GM21576 (cell line): ENCODE measurements around the gene HSPA1A.
"Not testable (repeated sequence)": the region's sequence is repeated elsewhere in the genome, so short reads cannot be mapped to it uniquely, and the experiment has no call there.

ENCODE experiments used
- ATAC-seq: cut with Tn5 transposase; IDR thresholded peaks from one replicate; pipeline ENCODE4 v1.9.1; 2021; ENCODE audit warnings: mild to moderate bottlenecking, moderate library complexity; ENCODE audit not compliant: unreplicated experiment

Gene HSPA1A

DNA sequence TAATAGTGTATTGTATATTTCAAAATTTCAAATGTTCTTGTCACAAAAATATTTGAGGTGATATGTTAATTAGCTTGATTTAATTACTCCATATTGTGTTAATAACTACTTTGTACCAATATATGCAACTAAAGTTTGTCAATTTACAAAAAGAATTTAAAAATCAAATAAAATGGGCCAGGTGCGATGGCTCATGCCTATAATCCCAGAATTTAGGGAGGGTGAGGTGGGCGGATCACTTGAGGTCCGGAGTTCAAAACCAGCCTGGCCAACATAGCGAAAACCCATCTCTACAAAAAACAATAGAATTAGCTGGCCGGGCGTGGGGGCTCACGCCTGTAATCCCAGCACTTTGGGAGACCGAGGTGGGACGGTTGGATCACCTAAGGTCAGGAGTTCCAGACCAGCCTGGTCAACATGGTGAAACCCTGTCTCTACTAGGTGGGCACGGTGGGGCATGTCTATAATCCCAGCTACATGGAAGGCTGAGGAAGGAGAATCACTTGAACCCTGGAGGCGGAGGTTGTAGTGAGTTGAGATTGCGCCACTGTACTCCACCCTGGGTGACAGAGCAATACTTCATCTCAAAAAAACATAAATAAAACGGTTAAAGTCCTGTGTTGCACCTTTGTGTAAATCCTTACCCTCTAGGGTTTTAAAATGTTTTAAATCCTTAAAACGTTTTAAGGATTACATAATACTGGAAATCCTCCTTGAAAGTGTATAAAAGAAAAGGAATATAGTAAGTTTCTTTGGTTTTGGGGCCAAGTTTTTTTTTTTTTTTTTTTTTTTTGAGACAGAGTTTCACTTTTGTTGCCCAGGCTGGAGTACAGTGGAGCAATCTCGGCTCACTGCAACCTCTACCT lies 16.2 kb downstream of the HSPA1A start:
- no peak for ATAC-seq

DNA sequence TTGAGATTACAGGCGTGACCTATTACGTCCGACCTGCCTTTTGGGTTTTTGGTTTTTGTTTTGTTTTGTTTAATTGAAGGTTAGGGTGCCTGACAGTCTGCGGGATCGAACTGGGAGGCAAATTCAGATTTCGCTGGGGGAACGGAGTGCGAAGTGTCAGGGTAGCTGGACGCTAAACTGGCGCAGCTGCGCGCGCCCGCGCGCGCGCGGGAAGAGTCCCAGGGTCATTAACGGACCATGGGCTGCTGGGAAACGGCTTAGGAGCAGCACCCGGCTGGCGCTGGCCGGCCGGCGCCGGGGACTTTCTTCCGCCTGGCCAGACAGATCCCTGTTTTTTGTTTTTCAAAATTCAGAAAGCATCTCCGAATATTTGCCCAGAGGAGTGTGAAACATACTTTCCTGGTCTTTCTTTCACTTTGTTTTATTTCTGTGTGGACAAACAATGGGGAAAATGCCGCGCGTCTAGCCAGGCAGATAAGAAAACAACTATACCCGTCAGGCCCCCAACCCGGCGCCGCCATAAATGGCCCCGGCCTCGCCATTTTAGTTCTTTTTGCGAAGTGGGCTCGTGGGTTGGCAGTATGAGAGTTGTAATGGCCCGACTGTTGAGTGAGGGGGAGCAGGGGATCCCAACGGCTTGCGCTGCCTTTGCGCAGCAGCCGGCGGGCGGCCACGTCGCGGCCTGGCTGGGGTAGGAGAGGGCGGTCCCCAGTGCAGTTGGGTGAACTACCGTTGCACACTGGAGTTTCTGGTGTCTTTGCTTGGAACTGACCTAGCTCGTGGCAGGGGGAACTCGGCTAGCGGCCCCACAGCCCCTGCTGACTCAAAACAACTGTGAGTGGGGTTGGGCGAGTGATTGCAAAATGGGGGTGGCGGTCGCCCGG lies 19.3 kb downstream of the HSPA1A start:
- ATAC-seq: no peak

DNA sequence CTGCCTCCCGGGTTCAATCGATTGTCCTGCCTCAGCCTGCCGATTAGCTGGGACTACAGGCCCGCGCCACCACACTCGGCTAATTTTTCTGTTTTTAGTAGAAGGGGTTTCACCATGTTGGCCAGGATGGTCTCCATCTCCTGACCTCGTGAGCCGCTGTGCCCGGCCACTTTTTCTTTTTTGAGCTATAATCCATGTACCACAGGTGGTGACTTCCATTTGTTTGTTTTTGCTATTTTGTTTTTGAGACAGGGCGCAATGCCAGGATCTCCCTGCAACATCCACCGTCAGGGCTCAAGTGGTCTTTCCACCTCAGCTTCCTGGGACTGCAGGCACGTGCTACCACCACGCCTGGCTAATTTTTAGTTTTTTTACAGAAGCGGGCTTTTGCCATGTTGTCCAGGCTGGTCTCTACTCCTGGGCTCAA lies 20.7 kb downstream of the HSPA1A start:
- no peak for ATAC-seq

DNA sequence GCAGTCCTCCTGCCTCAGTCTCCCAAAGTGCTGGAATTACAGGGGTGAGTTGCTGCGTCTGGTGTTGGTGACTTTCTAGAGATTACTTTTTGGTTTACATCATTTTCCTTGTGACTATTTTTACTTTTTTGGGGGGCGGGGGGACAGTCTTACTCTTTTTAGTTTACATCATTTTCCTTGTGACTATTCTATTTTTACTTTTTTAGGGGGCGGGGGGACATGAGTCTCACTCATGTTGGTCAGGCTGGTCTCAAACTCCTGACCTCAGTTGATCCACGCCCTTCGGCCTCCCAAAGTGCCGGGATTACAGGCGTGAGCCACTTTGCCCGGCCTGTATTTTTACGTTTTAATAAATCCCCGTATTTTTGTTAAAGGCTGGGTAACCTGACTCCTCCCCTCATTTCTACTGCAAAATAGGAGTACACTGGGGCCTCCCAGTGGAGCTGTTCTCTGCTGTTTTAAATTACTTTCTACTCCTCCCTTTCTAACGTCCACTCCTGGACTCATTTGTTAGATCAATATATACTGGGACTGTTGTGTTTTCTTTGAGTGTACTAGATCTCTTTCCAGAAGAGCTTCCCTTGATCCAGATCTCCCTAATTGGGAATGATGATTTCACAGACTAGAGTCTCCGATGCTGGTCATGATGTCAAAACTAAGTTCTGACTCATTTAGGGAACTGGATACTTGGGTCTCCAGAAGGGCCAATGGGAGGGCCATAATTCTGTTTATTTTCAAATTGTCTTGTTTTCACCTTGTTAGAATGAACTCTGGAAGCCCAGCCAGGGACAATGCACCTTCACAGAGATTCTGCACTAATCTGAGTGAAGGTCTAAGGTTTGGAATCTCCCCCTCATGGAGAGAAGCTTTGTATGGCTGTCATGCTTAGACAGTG lies 21.4 kb downstream of the HSPA1A start:
- ATAC-seq: no peak

DNA sequence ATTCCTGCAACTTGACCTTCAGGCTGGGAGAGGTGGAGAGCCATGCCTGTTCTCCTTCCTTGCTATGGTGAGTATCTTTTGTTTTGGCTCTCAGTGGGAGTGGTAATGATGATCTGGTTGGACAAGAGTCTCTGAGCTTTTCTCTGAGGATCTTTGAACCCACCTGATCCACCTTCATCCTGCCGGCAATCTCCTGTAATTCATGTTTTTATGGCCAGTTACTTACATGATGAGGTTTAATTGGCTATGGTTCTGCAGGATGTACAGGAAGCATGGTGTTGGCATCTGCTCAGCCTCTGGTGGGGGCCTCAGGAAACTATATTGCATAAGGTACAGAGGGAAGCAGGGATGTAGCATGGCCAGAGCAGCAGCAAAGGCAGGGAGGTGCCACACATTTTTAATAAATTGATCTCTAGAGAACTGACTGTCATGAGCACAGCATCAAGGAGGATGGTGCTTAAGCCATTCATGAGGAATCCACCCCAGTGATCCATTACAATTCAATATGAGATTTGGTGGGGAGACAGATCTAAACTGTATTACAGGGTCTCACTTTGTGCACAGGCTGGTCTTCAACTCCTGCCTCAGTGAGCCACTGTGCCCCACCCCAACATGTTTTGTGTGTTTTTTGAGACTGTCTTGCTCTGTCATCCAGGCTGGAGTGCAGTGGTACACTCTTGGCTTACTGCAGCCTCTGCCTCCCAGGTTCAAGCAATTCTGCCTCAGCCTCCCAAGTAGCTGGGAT lies 22.2 kb downstream of the HSPA1A start:
- no peak for ATAC-seq

DNA sequence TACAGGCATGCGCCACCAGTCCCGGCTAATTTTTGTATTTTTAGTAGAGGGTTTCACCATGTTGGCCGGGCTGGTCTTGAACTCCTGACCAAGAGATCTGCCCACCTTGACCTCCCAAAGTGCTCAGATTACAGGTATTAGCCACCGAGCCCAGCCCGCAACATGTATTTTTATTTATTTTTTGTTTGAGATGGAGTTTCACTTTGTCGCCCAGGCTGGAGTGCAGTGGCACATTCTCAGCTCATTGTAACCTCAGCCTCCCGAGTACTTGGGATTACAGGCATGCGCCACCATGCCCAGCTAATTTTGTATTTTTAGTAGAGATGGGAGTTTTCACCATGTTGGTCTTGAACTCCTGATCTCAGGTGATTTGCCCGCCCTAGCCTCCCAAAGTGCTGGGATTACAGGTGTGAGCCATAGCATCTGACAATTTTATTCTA lies 22.8 kb downstream of the HSPA1A start:
- not testable (repeated sequence) for ATAC-seq

DNA sequence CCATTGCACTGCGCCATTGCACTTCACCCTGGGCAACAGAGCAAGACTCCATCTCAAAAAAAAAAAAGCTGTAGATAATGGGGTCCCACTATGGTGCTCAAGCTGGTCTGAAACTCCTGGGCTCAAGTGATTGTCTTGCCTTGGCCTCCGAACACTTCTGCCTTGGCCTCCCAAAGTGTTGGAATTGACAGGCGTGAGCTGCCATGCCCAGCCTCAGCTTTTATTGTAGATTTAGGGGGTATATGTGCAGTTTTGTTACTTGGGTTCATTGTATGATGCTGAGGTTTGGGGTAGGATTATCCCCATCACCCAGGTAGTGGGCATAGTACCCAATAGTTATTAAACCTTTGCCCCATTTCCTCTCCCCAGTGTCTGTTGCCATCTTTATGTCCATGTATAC lies 23.6 kb downstream of the HSPA1A start:
- no peak for ATAC-seq

DNA sequence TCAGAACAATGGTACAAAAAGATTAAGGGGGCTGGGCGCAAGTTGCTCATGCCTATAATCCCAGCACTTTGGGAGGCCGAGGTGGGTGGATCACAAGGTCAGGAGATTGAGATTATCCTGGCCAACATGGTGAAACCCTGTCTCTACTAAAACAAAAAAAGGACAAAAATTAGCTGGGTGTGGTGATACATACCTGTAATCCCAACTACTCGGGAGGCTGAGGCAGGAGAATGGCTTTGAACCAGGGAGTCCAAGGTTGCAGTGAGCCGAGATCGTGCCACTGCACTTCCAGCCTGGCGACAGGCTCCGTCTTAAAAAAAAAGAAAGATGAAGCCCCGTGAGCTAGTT lies 24.4 kb downstream of the HSPA1A start:
- not testable (repeated sequence) for ATAC-seq

DNA sequence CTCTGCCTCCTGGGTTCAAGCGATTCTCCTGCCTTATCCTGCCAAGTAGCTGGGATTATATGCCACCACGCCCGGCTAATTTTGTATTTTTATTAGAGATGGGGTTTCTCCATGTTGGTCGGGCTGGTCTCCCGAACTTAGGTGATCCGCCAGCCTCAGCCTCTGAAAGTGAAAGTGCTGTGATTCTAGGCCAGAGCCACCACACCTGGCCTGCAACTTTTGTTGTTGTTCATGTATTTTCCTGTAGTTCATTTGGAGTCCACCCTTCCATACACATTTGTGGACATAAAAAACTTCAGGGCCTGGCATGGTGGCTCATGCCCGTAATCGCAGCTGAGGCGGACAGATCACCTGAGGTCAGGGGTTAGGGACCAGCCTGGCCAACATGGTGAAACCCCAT lies 26.7 kb downstream of the HSPA1A start:
- ATAC-seq: no peak

DNA sequence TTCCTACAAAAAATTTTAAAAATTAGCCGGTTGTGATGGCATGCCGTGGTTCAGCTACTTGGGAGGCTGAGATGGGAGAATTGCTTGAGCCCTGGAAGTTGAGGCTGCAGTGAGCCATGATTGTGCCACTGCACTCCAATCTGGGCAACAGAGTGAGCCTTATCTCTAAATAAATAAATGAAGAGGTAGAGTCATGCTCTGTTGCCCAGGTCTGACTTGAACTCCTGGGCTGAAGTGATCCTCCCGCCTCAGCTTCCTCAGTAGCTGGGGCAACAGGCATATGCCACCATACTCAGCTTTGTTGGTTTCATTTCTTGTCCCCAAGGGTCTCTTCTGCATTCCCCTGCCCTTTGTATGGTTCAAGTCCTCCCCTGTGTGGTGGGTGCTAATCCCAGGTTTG lies 29.2 kb downstream of the HSPA1A start:
- no peak for ATAC-seq

DNA sequence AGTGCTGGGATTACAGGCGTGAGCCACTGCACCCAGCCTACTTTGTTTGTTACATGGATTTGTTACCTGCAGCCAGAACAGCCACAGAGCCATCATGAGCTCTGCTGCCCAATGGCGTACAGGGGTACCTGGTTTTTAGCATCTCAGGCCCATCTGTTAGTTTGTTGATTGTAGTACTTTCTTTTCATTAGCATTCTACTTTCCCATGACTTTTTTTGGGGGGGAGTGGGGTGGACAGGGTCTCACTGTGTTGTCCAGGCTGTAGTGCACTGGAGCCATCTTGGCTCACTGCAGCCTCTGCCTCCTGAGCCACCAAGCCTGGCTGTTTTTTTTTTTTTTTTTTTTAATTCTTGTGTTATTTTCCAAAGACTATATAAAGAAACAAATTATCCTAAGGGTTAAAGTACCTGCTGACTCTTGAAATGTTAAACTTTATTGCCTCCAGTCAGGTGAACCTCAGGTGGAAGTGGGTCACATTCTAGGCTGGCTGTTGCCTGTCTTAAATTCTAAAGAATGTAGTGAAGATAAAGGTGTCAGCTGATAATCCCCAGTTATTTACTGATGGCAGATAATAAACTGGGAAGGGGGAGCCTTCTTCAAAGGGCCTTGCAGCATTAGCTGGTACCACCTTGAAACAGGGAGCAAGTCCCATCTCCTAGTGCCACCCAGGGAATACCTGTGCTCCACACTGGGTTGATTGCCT lies 32.1 kb downstream of the HSPA1A start:
- ATAC-seq: no peak

DNA sequence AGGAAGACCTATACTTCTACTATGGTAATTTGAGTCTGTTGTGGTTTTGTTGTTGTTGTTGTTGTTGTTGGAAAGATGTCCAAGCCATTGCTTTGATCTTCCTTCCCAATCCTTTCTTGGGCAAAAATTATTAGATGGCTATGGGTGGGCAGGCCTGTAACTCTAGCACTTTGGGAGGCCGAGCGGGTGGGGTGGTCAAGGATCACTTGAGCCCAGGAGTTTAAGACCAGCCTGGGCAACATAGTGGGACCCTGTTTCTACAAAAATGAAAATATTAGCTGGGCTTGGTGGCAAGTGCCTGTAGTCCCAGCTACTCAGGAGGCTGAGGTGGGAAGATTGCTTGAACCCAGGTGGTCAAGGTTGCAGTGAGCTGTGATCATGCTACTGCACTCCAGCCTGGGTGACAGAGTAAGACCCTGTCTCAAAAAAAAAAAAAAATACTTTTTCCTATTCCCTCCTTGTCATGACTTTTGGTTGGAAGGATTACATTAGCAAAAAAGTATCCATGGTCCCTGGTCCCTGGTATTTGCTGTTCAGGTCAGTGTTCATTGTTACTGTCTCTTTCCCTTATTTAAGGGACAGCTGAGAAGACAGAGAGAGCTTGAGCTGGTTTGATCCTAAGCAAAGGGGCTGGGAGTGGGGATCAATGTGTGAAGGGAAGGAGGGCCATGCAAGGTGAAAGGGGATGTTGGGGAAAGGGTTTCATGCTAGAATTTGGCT lies 35.6 kb downstream of the HSPA1A start:
- ATAC-seq: no peak

DNA sequence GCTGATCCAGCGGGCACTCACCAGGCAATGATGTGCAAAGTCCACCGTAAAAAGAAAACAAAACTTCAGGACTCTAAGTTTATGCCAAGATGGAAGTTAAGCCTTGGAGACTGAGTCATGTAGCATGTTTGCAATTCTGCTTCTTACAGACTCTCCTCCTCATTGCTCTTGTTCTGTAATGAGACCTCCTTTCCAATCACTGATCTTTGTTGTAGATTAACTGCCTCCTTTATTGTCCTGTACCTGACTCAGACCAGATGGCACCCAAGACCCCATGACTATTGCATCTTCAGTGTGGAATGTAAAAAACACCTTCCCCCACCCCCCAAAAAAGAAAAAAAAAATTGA lies 36.1 kb downstream of the HSPA1A start:
- no peak for ATAC-seq

DNA sequence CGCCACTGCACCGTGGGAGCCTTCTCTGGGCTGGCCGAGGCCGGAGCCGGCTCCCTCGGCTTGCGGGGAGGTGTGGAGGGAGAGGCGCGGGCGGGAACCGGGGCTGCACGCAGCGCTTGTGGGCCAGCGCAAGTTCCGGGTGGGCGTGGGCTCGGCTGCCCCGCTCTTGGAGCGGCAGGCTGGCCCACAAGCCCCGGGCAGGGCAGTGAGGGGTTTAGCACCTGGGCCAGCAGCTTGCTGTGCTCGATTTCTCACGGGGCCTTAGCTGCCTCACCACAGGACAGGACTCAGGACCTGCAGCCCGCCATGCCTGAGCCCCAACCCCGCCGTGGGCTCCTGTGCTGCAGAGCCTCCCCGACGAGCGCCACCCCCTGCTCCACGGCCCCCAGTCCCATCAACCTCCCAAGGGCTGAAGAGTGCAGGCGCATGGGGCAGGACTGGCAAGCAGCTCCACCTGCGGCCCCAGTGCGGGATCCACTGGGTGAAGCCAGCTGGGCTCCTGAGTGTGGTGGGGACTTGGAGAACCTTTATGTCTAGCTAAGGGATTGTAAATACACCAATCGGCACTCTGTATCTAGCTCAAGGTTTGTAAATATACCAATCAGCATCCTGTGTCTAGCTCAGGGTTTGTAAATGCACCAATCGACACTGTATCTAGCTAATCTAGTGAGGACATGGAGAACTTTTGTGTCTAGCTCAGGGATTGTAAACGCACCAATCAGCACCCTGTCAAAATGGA lies 36.8 kb downstream of the HSPA1A start:
- ATAC-seq: not testable (repeated sequence)

DNA sequence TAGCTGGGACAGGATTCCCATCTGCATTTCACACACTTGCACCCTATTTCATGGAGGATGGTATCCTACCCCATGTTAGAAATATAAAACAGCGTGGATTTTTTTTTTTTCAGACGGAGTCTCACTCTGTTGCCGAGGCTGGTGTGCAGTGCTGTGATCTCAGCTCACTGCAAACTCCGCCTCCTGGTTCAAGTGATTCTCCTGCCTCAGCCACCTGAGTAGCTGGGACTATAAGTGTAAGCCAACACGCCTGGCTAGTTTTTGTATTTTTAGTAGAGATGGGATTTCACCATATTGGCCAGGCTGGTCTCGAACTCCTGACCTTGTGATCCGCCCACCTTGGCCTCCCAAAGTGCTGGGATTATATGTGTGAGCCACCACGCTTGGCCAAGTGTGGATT lies 42.4 kb downstream of the HSPA1A start:
- not testable (repeated sequence) for ATAC-seq

DNA sequence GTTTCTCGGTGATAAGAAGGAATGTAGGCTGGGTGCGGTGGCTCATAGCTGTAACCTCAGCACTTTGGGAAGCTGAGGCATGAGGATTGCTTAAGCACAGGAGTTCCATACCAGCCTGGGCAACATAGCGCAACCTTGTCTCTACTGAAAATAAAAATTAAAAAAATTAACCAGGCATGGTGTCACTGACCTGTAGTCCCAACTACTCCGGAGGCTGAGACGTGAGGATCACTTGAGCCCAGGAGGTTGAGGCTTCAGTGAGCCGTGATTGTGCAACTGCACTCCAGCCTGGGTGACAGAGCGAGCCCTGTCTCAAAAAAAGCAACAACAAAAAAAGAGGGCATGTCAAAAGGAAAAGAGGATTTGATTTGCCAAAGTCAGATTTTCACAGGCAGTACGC lies 43.4 kb downstream of the HSPA1A start:
- ATAC-seq: no peak

DNA sequence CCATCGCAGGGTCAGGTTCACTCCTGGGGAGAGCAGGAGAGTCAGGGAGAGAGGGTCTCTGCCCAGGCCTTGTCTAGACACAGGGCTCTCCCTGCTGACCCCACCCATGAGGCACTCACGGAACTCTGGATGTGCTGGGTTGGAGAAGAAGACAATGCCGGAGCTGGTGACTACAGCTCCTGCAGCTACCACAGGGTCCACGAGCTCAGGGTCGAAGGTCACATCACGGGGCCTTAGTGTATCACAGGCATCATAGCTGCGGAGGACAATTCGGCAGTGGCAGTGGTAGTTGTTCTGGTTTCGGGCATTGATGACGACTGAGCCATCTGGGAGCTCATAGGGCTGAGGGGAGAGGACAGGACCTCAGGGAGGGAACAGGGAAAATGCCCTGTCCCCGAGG lies 44.6 kb downstream of the HSPA1A start:
- ATAC-seq: no peak

DNA sequence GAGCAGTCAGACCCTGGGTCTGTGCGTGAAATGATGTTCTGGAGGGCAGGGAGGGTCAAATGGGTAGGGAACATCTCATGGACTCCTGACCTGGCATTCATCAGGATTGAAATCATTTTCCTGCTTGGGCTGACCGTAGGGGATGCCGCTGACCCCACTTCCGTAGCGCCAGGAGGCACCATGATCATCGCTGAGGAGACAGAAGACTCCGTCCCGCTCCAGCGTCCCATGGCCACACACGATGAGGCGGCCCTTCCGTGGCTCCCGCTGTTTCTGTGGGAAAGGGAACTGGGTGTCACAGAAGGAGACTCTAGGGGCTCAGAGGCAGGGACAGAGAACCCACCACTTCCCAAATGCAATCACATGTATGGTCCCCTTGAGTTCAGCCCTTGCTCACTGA lies 45.0 kb downstream of the HSPA1A start:
- ATAC-seq: no peak
